ENCODE data around the gene RNF169.
"Not testable (repeated sequence)": the region's sequence is repeated elsewhere in the genome, so short reads cannot be mapped to it uniquely, and the experiment has no call there.

Gene RNF169

GRCh38 chr11:74771139-74771538 lies 22.5 kb downstream of the RNF169 start:
- DNase-seq: no peak

- no peak for DNase-seq
Measured at GRCh38 chr11:74773476-74773875, 24.8 kb downstream of the RNF169 start.

GRCh38 chr11:74775762-74776161 lies 27.1 kb downstream of the RNF169 start:
- no peak for DNase-seq

GRCh38 chr11:74776546-74776945 lies 27.9 kb downstream of the RNF169 start:
- DNase-seq: no peak

DNA sequence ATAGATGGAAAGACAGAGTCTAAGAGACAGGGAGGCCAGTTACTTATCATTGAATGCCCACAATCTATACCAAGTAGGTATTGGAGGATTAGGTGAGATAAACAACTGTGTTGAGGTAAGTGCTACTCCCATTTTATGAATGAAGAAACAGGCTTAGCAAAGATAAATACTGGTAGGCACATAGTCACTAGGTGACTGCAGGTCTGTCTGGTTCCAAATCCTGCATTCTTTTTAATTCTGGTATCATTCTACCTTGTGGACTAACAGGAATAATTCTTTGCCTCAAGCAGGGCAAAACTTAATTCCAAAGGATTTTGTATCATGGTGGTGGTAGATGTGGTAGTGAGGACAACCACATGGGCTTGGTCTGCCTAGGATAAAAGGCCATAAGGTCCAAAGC lies 28.4 kb downstream of the RNF169 start:
- DNase-seq: no peak

- no peak for DNase-seq
Measured at GRCh38 chr11:74777877-74778276, 29.2 kb downstream of the RNF169 start.

DNA sequence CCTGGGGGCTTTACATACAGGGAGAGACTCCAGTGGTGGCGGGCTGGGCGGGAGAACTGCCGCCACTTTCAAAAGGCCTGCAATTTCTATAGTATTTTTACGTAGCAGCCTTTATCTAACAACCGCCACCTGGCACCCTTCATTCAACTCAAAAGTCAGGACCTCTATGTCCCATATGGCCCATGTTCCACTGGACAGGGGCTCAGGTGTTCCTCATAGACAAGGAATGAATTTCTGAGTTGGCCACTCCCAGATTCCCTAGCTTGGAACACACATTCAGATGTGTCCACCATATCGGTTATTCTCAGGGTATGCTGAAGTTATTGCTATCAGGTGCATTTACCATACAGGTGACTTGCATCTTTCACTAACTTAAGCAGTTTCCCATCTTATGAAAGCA lies 29.9 kb downstream of the RNF169 start:
- no peak for DNase-seq

DNA sequence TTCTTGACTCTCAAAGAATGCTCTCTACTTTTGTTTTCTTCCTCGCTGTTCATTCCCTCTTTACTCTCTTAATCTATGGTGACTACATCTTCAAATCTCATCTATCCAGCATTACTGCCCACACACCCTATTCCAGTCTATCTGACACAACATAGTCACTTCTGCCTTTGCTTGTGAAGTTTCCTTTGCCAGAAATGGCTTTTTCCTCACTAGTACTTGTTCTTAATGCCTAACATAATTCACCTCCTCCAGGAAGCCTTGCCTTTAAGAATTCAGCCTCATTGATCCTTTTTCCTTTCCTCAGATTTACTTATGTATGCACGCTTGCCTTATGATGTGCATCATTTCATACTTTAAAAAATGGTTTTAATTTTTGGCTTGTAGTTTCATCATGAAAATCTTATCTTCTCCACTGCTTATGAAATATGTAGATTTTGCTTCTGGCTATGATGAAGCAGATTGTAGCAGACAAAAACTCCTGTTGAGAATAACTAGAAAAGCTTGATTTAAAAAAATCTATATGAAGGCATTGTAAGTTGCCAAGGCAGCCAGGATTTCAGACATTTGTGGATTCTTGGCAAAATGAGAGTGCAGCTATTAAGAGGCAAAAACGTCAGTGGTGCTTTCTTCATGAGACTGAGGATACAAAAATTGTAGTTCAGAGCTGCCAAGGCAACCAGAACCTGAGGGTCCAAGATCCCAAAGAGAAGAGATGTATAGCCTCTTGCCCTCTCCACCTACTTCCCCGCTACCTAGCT lies 31.8 kb downstream of the RNF169 start:
- DNase-seq: no peak

DNA sequence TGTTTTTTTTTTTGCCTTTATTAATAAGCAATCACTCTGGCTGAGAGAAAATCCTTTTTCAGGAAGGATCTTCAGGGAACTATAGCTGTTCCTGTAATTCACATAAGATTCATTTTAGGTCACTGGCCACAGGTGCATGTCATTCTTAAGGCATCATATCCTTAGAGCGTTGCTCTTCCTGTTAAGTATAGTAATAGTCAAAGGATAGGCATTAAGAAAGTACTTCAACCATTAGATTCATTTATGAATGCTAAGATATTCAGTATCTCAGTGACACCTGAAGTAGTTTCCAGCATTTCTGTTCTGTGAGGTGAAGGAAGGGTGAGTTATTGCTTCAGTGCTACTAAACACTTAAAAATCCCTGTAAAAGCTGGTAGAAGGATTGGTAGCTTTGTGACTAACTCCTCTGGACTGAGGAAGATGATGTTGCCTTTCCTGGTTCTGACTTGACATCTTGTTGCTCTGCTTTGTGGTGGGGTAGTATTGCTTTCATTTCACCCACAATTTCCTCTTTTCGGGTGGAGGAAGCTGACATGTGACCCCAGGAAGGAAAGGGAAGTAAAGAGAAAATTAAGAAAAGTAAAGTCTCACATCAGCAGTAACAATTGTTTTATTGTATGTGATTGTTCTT lies 34.7 kb downstream of the RNF169 start:
- DNase-seq: no peak

DNA sequence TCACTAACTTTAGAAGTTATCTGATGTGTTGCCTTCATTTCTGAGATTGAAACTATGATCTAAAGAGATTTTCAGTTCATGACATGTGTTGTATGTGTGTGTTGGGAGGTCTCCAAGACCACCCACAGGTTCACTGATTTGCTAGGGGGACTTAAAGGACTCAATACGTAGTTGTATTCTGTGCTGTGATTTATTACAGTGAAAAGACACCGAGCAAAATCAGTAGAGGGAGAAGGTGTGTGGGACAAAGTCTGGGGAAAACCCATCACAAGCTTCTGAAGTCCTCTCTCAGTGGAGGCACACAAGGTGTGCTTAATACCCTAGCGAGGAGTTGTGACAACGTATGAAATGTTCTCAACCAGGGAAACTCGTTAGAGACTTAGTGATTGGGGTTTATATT lies 35.6 kb downstream of the RNF169 start:
- DNase-seq: no peak

DNA sequence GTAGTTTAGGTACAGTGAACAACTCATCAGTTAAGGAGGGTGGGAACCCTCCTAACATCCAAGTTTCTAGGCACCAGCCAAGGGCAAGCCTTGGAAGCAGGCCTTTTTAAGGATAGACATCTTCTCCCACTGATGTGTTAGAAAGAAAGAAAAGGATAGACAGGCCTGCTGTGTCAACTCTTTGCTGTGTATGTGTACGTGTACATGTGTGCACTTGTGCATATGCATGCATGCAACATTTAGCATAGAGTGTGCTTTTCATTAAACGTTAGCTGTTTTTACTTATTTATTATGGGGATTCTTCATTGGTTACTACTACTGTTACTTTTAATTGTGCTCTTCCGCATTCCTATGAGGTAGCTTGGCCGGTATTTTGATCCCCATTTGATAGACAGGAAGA lies 36.1 kb downstream of the RNF169 start:
- no peak for DNase-seq

- no peak for DNase-seq
Measured at GRCh38 chr11:74786574-74786973, 37.9 kb downstream of the RNF169 start.

DNA sequence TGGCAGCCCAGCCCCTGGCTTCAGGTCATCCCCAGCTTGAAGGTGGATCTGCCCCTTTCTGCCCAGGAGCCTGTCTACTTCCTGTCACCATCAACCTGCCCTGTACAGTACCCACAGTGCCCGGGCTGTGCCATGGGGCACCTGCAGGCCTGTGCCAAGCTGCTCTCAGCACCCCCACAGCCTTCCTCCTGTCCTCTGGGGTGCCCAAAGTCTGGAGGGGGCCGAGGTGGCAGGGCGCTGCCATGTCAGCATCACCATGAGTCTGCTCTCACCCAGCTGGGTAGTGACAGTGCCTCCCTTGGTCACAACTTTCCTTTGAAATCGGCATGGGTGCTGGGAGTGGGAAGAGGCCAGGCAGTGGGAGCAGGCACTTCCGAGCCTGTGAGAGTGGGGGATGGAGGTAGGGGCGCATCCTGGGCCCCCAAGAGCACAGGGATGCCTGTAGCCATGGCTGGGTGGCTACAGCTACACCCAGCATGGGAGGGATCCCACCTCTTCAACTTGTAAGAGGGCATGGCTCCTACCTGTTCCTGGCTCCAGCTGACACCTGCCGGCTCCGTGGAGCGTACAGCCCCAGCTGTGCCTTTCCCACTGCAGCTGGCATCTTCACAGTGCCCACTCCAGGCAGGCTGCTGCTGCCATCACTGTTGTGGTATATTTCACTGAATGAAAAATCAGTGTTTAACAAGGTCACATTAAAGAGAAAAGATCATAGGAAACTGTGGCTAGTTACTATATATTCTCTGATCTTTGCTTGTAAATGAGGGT lies 42.9 kb downstream of the RNF169 start:
- DNase-seq: no peak

DNA sequence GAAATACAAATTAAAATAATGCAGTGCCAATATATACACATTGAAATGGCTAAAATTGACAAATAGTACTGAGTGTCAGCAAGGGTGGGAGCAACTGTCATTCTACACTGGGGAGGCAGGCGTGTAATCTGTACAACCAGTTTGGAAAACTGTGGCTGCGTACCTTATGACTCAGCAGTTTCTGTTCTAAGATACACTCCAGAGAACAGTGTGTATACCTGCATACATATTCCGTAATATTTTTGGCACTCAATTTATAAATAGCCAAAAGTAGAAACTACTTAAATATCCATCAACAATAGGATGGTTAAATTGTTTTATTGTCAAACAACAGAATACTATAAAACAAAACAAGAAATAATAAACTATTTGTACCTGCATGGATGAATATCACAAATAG lies 57.6 kb downstream of the RNF169 start:
- no peak for DNase-seq

DNA sequence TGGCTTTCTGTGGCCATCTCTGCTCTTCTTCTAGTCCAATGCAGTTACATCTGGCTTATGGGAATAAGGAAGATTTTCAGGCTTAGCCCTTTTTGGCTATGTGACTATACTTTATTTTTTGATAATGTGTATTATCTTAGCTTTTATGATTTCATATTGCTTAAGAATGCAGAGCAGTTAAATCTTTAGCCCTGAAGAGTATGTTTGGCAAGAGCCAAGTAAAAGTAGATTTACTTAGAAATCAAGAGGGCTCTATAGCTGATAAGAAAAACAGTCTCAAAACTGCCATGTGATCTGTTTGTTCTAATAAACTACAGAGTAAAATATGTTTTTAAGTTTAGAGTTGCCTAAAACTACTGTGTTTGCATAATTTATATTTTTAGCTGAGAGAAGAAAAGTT lies 61.2 kb downstream of the RNF169 start:
- DNase-seq: no peak

- no peak for DNase-seq
Measured at GRCh38 chr11:74815966-74816365, 67.3 kb downstream of the RNF169 start.

DNA sequence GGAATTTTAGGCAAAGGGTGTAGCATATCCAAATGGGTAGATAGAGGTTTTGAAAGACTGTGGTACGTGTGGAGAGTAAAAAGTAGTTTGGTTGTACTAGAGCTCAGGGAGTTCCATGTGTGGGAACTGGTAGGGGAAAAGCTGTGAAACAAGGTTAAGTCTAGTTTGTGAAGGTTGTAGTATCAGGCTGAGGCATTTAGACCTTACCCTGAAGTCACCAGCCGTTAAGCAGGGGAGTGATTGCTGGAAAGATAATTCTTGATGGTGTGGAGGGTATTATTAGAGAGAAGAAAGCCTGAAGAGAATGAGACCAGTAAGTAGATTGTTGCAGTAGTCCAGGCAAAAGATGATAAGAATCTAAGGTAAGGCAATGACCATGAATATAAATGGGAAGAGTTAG lies 68.0 kb downstream of the RNF169 start:
- DNase-seq: no peak

DNA sequence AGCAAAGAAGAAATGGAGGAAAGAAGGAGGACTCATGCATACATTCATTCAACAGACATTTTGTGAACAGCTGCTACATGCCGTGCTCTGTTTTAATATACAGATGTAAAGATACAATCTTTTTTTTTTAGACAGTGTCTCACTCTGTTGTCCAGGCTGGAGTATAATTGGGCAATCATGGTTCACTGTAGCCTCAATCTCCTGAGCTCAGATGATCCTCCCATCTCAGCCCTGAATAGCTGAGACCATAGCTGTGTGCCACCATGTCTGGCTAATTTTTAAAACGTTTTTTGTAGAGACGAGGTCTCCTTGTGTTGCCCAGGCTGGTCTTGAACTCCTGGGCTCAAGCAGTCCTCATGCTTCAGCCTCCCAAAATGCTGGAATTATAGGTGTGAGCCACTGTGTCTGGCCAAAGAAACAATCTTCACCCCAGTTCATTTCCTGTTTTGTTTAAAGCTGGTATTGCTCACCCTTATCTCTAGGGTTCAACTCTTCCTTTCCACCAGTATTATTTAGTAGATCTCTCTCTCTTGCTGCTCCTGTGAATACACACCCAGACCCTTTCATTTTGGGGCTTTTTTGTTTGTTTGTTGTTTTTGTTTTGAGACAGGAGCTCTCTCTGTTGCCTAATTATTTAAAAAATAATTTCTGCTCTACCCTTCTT lies 69.8 kb downstream of the RNF169 start:
- DNase-seq: no peak

DNA sequence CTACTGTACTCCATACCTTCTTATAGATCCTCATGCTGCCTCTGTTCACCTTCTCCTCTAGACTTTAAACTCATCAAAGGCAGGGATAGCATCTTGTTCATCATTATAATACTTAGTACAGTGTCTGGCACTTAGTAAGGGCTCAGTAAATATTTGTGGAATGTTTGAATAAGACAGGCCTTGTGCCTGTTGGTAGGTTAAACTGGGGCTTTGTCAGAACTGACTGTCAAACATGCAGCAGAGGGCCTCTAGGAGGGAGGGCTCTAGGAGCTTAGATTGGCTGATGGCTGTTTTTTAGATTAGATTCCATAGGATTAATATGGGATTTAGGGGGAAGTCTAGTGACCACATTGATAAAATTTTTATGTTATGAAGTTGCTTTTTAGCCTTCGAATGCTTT lies 70.8 kb downstream of the RNF169 start:
- DNase-seq: no peak

GRCh38 chr11:74820763-74821162 lies 72.1 kb downstream of the RNF169 start:
- no peak for DNase-seq

GRCh38 chr11:74822170-74822569 lies 73.5 kb downstream of the RNF169 start:
- no peak for DNase-seq

DNA sequence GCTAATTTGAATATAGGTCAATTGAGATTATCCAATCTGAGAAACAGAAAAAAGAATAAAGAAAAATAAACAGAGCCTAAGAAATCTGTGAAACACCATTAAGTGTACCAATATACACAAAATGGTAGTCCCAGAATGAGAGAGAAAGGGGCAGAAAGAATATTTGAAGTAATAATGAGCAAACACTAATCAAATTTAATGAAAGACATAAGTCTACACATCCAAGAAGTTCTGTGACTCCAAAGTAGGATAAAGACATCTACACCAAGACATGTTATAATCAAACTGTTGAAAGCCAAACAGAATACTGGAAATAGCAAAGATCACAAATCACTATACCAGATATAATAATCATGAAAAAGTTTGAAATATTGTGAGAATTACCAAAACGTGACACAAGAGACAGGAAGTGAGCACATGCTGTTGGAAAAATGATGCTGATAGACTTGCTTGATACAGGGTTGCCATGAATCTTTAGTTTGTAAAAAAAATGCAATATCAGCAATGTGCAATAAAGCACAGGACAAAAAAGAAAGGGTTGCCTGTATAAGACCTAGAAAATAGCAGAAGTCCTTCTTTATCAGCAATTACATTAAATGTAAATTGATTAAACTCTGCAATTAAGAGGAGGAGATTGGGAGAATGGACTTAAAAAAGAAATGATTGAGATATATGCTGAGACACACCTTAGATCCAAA lies 75.8 kb downstream of the RNF169 start:
- DNase-seq: no peak

DNA sequence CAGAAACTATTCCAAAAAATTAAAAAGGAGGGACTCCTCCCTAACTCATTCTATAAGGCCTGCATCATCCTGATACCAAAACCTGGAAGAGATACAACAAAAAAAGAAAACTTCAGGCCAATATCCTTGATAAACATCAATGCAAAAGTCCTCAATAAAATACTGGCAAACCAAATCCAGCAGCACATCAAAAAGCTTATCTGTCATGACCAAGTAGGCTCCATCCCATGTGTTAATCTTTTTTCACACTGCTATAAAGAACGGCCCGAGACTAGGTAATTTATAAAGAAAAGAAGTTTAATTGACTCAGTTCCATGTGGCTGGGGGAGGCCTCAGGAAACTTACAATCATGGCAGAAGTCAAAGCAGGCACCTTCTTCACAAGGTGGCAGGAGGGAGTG lies 76.9 kb downstream of the RNF169 start:
- not testable (repeated sequence) for DNase-seq

Measured in activated CD4-positive, CD25-positive, alpha-beta regulatory T cell (primary cell).